Ishikawa (cell line): ENCODE measurements around the gene LINGO4.

Experiments
- CEBPB ChIP-seq: IDR thresholded peaks from 2 replicates; pipeline ENCODE4 v1.6.1; 2012
- FOXM1 ChIP-seq: IDR thresholded peaks from 2 replicates; pipeline ENCODE4 v1.6.1; 2012; ENCODE audit warnings: low read depth, borderline replicate concordance
- TAF1 ChIP-seq: IDR thresholded peaks from 2 replicates; pipeline ENCODE4 v1.6.1; 2012; ENCODE audit warnings: low read depth, mild to moderate bottlenecking
- ZBTB7A ChIP-seq: IDR thresholded peaks from 2 replicates; pipeline ENCODE4 v1.6.1; 2012; ENCODE audit warnings: low read depth

- TF ChIP-seq ZBTB7A (no peak), TAF1 (no peak), FOXM1 (no peak), CEBPB (no peak)
These were observed 28.1 kb upstream of the LINGO4 start for GRCh38 chr1:151833172-151833900.
